WTC11 (cell line): ENCODE results near the gene CXCL8. TPM values are rescaled to one million over a fixed set of nuclear protein-coding genes. Genes with fewer than 3 reads are reported as not detected.

ENCODE experiments used
- ATAC-seq: fragments of 200-7000 bp; cut with Tn5 transposase; 2 replicates; pipeline ENCODE4 v1.10.0; 2021; ENCODE audit warnings: mild to moderate bottlenecking, moderate library complexity
- CTCF ChIA-PET: fragments of 300-600 bp; sonication (Branson Sonifier 250); formaldehyde crosslinking; loops from one replicate; lab custom pipeline; 2021; ENCODE audit warnings: antibody characterized with exemption; lab: Charles Lee
- POLR2A ChIA-PET: fragments of 350-600 bp; sonication (Branson Sonifier 250); formaldehyde crosslinking; loops from one replicate; lab custom pipeline; 2021; ENCODE audit warnings: antibody characterized with exemption; lab: Charles Lee
- DNase-seq: peaks from one replicate; pipeline ENCODE4 v3.0.0; 2021; ENCODE audit warnings: low spot score
- H3K27ac Mint-ChIP-seq: 2 replicates; pipeline ENCODE4 v1.8.0; 2021; ENCODE audit warnings: mixed read lengths
- H3K27me3 Mint-ChIP-seq: 2 replicates; pipeline ENCODE4 v1.8.0; 2021; ENCODE audit warnings: low read depth, mild to moderate bottlenecking, moderate library complexity, mixed read lengths
- H3K36me3 Mint-ChIP-seq: 2 replicates; pipeline ENCODE4 v1.8.0; 2021; ENCODE audit warnings: mixed read lengths
- H3K4me1 Mint-ChIP-seq: 2 replicates; pipeline ENCODE4 v1.8.0; 2022; ENCODE audit warnings: mixed read lengths
- H3K4me3 Mint-ChIP-seq: 2 replicates; pipeline ENCODE4 v1.8.0; 2021; ENCODE audit warnings: mild to moderate bottlenecking, moderate library complexity, mixed read lengths
- H3K9me3 Mint-ChIP-seq: 2 replicates; pipeline ENCODE4 v1.8.0; 2021; ENCODE audit warnings: mixed read lengths
- AR ChIP-seq: fragments of 250-450 bp; sonication (Bioruptor Pico); IDR thresholded peaks from 2 replicates; pipeline ENCODE4 v1.9.0; 2021; ENCODE audit warnings: mild to moderate bottlenecking
- ESRRA ChIP-seq: sonication (generic); formaldehyde crosslinking; IDR thresholded peaks from 2 replicates; pipeline ENCODE4 v1.8.1; 2022; ENCODE audit warnings: mild to moderate bottlenecking, missing genetic modification reagents, borderline replicate concordance
- ETV6 ChIP-seq: sonication (generic); formaldehyde crosslinking; IDR thresholded peaks from 2 replicates; pipeline ENCODE4 v1.8.1; 2022; ENCODE audit warnings: mild to moderate bottlenecking, missing genetic modification reagents
- FOXP1 ChIP-seq: sonication (generic); formaldehyde crosslinking; IDR thresholded peaks from 2 replicates; pipeline ENCODE4 v1.8.0; 2022; ENCODE audit warnings: missing genetic modification reagents, mild to moderate bottlenecking, moderate library complexity, borderline replicate concordance
- IRF2 ChIP-seq: sonication (generic); formaldehyde crosslinking; IDR thresholded peaks from 2 replicates; pipeline ENCODE4 v1.8.0; 2022; ENCODE audit warnings: low read depth, missing genetic modification reagents, borderline replicate concordance
- JAZF1 ChIP-seq: fragments of 250-450 bp; sonication (Bioruptor Pico); IDR thresholded peaks from 2 replicates; pipeline ENCODE4 v1.9.0; 2021; ENCODE audit warnings: moderate library complexity, mild to moderate bottlenecking, inconsistent platforms
- JUN ChIP-seq: sonication (generic); formaldehyde crosslinking; IDR thresholded peaks from 2 replicates; pipeline ENCODE4 v1.8.0; 2023; ENCODE audit warnings: mild to moderate bottlenecking, missing genetic modification reagents
- MXD4 ChIP-seq: fragments of 250-450 bp; sonication (Bioruptor Pico); IDR thresholded peaks from 2 replicates; pipeline ENCODE4 v1.8.0; 2021; ENCODE audit warnings: mild to moderate bottlenecking, moderate library complexity, borderline replicate concordance
- RORB ChIP-seq: fragments of 250-450 bp; sonication (Bioruptor Pico); IDR thresholded peaks from 2 replicates; pipeline ENCODE4 v1.9.0; 2021; ENCODE audit warnings: mild to moderate bottlenecking
- SMAD3 ChIP-seq: sonication (generic); formaldehyde crosslinking; IDR thresholded peaks from 2 replicates; pipeline ENCODE4 v1.8.0; 2022; ENCODE audit warnings: missing genetic modification reagents, mild to moderate bottlenecking, borderline replicate concordance
- SMAD4 ChIP-seq: sonication (generic); formaldehyde crosslinking; IDR thresholded peaks from 2 replicates; pipeline ENCODE4 v1.8.0; 2022; ENCODE audit warnings: mild to moderate bottlenecking, missing genetic modification reagents
- STAT6 ChIP-seq: sonication (generic); formaldehyde crosslinking; conservative IDR thresholded peaks from 2 replicates; pipeline ENCODE4 v1.8.1; 2023; ENCODE audit warnings: mild to moderate bottlenecking, low read depth, missing genetic modification reagents, moderate library complexity
- TEAD4 ChIP-seq: sonication (generic); formaldehyde crosslinking; IDR thresholded peaks from 2 replicates; pipeline ENCODE4 v1.8.0; 2022; ENCODE audit warnings: mild to moderate bottlenecking, missing genetic modification reagents
- ZNF219 ChIP-seq: sonication (generic); formaldehyde crosslinking; IDR thresholded peaks from 2 replicates; pipeline ENCODE4 v1.8.0; 2023; ENCODE audit warnings: missing genetic modification reagents, mild to moderate bottlenecking, borderline replicate concordance
- ZNF263 ChIP-seq: sonication (generic); formaldehyde crosslinking; IDR thresholded peaks from 2 replicates; pipeline ENCODE4 v1.8.1; 2022; ENCODE audit warnings: low read depth, mild to moderate bottlenecking, moderate library complexity, missing genetic modification reagents
- total RNA-seq: library from RNA; stranded (reverse); gene quantifications from 3 replicates; pipeline ENCODE4 v1.2.3, GENCODE V29; 2021
- TF ChIP-seq, protein P1 (sequence below): sonication (generic); formaldehyde crosslinking; IDR thresholded peaks from 2 replicates; pipeline ENCODE4 v1.8.0; 2022; ENCODE audit warnings: mild to moderate bottlenecking, missing genetic modification reagents
- TF ChIP-seq, protein P2 (sequence below): fragments of 250-450 bp; sonication (Bioruptor Pico); IDR thresholded peaks from 2 replicates; pipeline ENCODE4 v1.8.0; 2021; ENCODE audit warnings: mild to moderate bottlenecking

Gene CXCL8
- total RNA-seq, 1 experiment from 2014 or later, result not detected

DNA sequence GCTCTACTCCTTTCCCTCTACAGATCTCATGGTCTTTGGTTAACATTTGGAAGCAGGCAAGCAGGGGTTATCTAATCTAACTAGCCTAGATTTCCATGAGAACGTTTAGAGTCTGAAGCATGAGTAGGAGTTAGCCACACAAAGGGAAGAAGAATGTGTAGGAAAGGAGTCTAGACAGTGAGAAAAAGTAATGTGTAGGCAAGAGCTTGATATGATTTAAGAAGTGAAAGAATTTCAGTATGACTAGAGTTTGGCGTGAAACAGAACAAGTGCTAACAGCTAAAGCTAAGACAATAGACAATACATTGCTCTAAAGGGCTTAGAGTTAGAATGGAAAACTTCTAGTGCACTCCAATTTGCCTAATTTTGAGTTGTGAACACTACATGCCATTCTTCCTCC, 10.8 kb downstream of the CXCL8 start (continued):
- no peak for TF ChIP-seq SMAD3 (CRISPR knock-in tag)

- Mint-ChIP-seq H3K27me3 (no peaks in the 10 kb centered on the region; the same call in 1 of the 2 replicates), H3K36me3 (no peaks in the 10 kb centered on the region), H3K4me1 (peaks cover 2% of the 10 kb centered on the region; the same call in 1 of the 2 replicates), H3K9me3 (peaks cover 12% of the 10 kb centered on the region), H3K4me3 (no peak overlapping the region), H3K27ac (no peak overlapping the region)
- ChIA-PET POLR2A (no interaction called here), CTCF (no interaction called here)
- no peak for ATAC-seq
- DNase-seq, result no peak
- TF ChIP-seq FOXP1 (CRISPR knock-in tag), result no peak
- no peak for TF ChIP-seq MXD4
- TF ChIP-seq RORB (CRISPR knock-in tag), result no peak
- TF ChIP-seq ESRRA (CRISPR knock-in tag), result no peak
- no peak for TF ChIP-seq TEAD4 (CRISPR knock-in tag)
- no peak for TF ChIP-seq SMAD4
- no peak for TF ChIP-seq AR (CRISPR knock-in tag)
- TF ChIP-seq IRF2 (CRISPR knock-in tag), result no peak
- no peak for TF ChIP-seq ETV6 (CRISPR knock-in tag)
- TF ChIP-seq JUN (CRISPR knock-in tag), result no peak
- TF ChIP-seq, protein P1, sequence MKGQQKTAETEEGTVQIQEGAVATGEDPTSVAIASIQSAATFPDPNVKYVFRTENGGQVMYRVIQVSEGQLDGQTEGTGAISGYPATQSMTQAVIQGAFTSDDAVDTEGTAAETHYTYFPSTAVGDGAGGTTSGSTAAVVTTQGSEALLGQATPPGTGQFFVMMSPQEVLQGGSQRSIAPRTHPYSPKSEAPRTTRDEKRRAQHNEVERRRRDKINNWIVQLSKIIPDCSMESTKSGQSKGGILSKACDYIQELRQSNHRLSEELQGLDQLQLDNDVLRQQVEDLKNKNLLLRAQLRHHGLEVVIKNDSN (CRISPR knock-in tag), result no peak
- TF ChIP-seq STAT6 (CRISPR knock-in tag), result no peak
- no peak for TF ChIP-seq JAZF1 (CRISPR knock-in tag)
These were observed 11.5 kb downstream of the CXCL8 start for GRCh38 chr4:73751830-73752229.

DNA sequence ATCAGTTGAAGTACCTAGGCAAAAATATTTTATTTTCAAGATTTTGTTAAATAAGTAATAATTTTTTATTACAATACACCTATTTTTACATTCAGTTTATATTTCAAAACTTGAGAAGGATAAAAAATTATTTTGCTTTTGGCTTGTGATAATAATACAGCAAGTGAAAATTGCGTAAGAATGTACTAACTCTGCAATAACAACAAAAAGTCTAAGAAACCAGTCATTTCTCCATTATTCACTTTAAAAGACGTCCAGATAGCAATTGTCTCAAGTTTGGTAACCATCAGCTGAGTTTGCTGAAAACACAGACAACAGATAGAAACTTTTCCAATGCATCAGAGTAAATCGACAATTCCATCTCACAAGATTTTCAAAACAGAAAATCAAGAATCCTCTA, 12.1 kb downstream of the CXCL8 start:
- no peak for DNase-seq
- Mint-ChIP-seq H3K4me1 (peaks cover 2% of the 10 kb centered on the region; the same call in 1 of the 2 replicates), H3K4me3 (no peak overlapping the region), H3K9me3 (peaks cover 12% of the 10 kb centered on the region), H3K36me3 (no peaks in the 10 kb centered on the region), H3K27me3 (no peaks in the 10 kb centered on the region; the same call in 1 of the 2 replicates), H3K27ac (no peak overlapping the region)
- ChIA-PET POLR2A (no interaction called here), CTCF (no interaction called here)
- no peak for ATAC-seq
- TF ChIP-seq ZNF219 (CRISPR knock-in tag) (no peak), ZNF263 (CRISPR knock-in tag) (no peak)
- TF ChIP-seq, protein P2, sequence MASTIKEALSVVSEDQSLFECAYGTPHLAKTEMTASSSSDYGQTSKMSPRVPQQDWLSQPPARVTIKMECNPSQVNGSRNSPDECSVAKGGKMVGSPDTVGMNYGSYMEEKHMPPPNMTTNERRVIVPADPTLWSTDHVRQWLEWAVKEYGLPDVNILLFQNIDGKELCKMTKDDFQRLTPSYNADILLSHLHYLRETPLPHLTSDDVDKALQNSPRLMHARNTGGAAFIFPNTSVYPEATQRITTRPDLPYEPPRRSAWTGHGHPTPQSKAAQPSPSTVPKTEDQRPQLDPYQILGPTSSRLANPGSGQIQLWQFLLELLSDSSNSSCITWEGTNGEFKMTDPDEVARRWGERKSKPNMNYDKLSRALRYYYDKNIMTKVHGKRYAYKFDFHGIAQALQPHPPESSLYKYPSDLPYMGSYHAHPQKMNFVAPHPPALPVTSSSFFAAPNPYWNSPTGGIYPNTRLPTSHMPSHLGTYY (CRISPR knock-in tag), result no peak
